ENCODE results near the gene PDILT.

Gene PDILT

DNA sequence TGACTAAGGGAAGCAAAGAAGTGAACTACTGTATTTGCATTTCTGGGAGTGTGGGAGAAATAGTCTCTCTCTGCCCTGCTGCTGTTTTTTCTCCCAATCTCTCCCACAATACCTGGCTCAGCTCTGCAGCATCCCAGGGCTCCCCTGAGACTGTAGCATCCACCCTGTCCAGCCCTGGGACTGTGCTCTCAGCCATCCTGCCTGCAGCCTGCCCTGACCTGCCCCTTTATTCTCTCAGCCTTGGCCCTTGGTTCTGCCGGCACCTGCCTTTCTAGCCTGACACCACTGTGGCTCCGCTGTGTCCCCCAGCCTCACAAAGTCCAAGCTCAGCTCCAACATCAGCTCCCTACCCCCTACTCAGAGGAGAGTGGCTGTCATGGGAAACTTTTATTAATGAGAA lies 1.9 kb downstream of the PDILT start:
- no peak for DNase-seq (ENCODE audit: extremely low spot score)
- CTCF ChIA-PET: interaction anchor here (1.5 kb wide), 1 partner anchor 18 kb away, joined by 5 read pairs; no protein-coding TSS in a partner anchor
- TF ChIP-seq, protein P1, sequence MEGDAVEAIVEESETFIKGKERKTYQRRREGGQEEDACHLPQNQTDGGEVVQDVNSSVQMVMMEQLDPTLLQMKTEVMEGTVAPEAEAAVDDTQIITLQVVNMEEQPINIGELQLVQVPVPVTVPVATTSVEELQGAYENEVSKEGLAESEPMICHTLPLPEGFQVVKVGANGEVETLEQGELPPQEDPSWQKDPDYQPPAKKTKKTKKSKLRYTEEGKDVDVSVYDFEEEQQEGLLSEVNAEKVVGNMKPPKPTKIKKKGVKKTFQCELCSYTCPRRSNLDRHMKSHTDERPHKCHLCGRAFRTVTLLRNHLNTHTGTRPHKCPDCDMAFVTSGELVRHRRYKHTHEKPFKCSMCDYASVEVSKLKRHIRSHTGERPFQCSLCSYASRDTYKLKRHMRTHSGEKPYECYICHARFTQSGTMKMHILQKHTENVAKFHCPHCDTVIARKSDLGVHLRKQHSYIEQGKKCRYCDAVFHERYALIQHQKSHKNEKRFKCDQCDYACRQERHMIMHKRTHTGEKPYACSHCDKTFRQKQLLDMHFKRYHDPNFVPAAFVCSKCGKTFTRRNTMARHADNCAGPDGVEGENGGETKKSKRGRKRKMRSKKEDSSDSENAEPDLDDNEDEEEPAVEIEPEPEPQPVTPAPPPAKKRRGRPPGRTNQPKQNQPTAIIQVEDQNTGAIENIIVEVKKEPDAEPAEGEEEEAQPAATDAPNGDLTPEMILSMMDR (IDR thresholded peaks at IDR 0.05; ENCODE audit: control extremely low read depth, extremely low read depth, low read depth, missing control alignments): no peak
- POLR2A ChIA-PET: no interaction called here

DNA sequence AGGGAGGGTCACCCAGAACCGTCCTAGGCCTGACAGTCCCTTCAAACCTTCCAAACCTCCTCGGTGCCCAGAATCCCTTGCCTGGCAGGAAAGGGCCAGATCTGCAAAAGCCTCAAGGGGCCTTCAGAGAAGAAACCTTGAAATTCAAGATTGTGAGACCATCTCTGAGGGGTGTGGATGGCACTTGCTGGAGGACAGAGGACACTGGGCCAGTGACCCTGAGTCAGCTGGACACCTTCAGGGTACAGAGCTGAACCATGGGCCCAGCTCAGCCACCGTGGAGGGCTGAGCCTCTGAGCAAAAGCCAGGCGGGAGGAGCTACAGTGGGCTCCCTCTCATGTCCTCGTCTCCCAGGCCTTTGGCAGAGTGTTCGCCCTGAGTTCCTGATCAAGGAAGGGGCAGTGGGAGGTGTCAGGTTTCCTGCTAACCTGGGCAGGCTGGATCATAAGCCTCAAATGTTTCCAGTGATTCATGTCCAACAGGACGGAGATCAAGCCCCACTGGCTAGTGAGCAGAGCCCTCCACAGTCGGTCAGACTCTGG lies 3.0 kb downstream of the PDILT start:
- DNase-seq (ENCODE audit: extremely low spot score): no peak
- CTCF ChIA-PET: interaction anchor here (1.5 kb wide), 1 partner anchor 16 kb away, joined by 5 read pairs; no protein-coding TSS in a partner anchor
- POLR2A ChIA-PET: no interaction called here
- TF ChIP-seq, protein P1 (IDR thresholded peaks at IDR 0.05; ENCODE audit: control extremely low read depth, extremely low read depth, low read depth, missing control alignments): no peak

DNA sequence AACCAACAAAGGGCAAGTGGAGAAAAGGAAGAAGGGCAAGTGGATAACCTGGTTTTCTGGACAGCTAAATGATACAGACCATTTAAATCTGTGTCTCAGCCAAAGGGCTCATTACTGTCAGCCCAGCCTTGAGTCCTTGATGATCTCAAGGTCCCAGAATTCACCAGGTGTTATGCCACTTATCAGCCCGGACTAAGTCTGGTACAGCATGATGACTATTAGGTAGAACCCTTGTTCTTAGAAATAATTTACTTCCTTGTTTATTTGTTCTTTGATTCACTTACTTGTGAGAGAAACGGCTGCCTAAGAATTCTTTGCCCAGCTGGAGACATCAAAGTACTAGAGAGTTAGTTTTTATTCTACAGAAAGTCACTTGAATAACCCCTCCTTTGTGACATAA lies 3.5 kb downstream of the PDILT start:
- ChIA-PET CTCF (interaction anchor here (1.3 to 1.5 kb wide), 2 partner anchors 15 to 17 kb away, joined by 6 read pairs; no protein-coding TSS in a partner anchor), POLR2A (no interaction called here)
- no peak for DNase-seq (ENCODE audit: extremely low spot score)
- TF ChIP-seq, protein P1 (IDR thresholded peaks at IDR 0.05; ENCODE audit: control extremely low read depth, extremely low read depth, low read depth, missing control alignments): no peak

DNA sequence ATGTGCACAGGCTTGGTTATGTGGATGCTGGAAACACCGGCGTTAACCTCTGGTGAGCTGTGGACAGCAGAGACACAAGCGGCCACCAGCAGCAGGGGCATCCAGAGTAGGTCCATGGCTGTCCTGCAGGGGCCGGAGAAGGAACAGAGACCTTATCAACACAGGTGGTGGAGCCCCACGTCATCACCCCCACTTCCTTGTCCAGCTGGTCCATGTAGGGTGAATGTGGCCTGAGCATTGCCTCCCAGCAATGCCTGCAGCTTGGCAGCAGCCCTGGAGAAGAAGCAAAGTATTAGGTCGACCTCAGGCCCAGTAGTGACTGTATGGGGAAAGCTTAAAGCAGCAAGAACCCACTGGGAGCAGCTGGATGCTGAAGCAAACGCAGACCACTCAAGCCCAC lies 5.4 kb downstream of the PDILT start:
- CTCF ChIA-PET: interaction anchor here (1.1 kb wide), 1 partner anchor 15 kb away, joined by 3 read pairs; no protein-coding TSS in a partner anchor
- POLR2A ChIA-PET: no interaction called here
- no peak for DNase-seq (ENCODE audit: extremely low spot score)
- TF ChIP-seq, protein P1 (IDR thresholded peaks at IDR 0.05; ENCODE audit: control extremely low read depth, extremely low read depth, low read depth, missing control alignments): no peak

DNA sequence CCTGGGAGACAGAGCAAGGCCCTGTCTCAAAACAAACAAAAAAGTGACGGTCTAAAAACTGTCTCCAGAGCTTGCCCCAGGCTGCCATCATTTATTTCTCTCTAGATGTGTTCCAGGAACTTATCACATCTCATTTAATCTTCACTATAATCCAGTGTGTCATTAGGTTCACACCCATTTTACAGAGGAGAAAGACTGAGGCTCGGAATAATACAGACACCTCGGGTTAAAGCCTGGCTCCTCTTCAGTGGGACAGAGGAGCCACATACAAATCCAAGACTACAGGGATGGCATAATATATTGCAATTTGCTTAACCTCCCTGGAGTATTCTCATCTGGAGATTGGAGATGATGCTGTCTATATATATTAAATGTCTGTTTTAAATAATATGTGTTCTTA lies 5.9 kb downstream of the PDILT start:
- POLR2A ChIA-PET: no interaction called here
- no peak for DNase-seq (ENCODE audit: extremely low spot score)

DNA sequence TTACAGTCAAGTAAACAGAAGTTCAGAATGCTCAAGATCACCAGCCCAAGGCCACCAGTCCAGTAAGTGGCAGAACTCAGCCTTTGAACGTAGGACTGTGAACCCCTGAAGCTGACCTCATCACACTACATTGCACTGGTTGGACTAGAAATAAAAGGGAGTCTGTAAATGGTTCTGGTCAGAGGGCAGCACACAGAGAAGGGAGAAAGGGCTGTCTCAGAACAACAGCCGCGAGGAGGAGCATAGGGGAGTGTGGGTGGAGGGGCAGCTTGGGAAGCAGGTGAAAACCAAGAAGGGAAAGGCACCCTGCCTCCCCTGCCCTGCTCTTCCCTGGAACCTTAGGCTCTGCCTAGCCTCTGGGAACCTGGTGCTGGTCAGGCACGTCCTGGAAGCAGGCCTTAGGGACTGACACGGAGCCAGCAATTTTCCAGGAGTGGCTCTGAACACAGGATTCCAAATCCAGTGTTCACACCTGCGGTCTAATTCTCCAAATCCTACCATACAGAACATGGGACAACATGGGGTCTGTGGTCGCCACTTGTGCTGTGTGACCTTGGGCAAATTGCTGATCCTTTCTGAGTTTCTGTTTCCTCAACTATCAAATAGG lies 7.0 kb downstream of the PDILT start:
- ChIA-PET POLR2A (no interaction called here), CTCF (interaction anchor here (4.9 kb wide), 1 partner anchor 12 kb away, joined by 56 read pairs; no protein-coding TSS in a partner anchor)
- DNase-seq (ENCODE audit: extremely low spot score): no peak
- TF ChIP-seq, protein P1 (IDR thresholded peaks at IDR 0.05; ENCODE audit: control extremely low read depth, extremely low read depth, low read depth, missing control alignments): no peak

More for the DNA sequence above, 5.9 kb downstream of the PDILT start:
- TF ChIP-seq, protein P1 (IDR thresholded peaks at IDR 0.05; ENCODE audit: control extremely low read depth, extremely low read depth, low read depth, missing control alignments): no peak
- CTCF ChIA-PET: interaction anchor here (1.1 kb wide), 1 partner anchor 15 kb away, joined by 3 read pairs; no protein-coding TSS in a partner anchor
